HUES64 (cell line): ENCODE results near the gene HIVEP2.

ENCODE experiments used
- H3K27ac ChIP-seq: 2 replicates; pipeline ENCODE4 v1.7.0; 2013; ENCODE audit warnings: low read depth, low read length, inconsistent platforms
- H3K27me3 ChIP-seq: 2 replicates; pipeline ENCODE4 v1.6.1; 2013; ENCODE audit warnings: mild to moderate bottlenecking, low read length; ENCODE audit not compliant: insufficient read depth
- H3K36me3 ChIP-seq: 2 replicates; pipeline ENCODE4 v1.6.1; 2013; ENCODE audit warnings: mild to moderate bottlenecking, low read length; ENCODE audit not compliant: insufficient read depth
- H3K4me1 ChIP-seq: 2 replicates; pipeline ENCODE4 v1.6.1; 2013; ENCODE audit warnings: mild to moderate bottlenecking, low read length, moderate library complexity; ENCODE audit not compliant: insufficient read depth
- H3K4me3 ChIP-seq: 2 replicates; pipeline ENCODE4 v1.5.1; 2013; ENCODE audit warnings: mild to moderate bottlenecking, low read length, moderate library complexity
- H3K9ac ChIP-seq: 2 replicates; pipeline ENCODE4 v1.6.1; 2013; ENCODE audit warnings: mild to moderate bottlenecking, low read depth, low read length
- H3K9me3 ChIP-seq: 2 replicates; pipeline ENCODE4 v1.6.1; 2013; ENCODE audit warnings: low read depth, low read length; ENCODE audit not compliant: insufficient read depth
- WGBS: fragments of 150-250, 120-280 bp; methylation state at CpG from one replicate; pipeline ENCODE4 v1.1.7; 2013; ENCODE audit warnings: missing lambda C conversion rate; 5-methylcytosine and 5-hydroxymethylcytosine counted together

The HIVEP2 gene

DNA sequence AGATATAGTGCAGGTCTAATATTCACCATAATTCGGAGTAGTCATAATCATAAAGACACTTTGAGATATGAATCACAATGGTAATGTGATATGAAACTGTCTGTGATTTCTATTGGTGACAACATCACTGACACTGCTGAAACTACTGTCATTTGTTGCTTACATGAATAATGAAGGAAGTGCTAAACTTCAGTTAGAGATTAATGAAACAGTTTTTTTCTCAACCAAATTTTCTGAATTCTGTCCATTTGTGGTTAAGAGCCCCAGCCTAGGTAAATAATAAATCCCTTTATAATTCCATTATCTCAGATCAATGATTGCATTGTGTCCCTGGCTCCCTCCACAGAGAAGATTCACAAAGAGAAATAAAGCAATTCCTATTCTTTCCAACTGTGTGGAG, 122.6 kb downstream of the HIVEP2 start:
- H3K36me3 ChIP-seq = no peaks in the 10 kb centered on the region
- WGBS = 88% methylated on average over 1 of the region's 1 CpG
- no peak overlapping the region for H3K4me3 ChIP-seq
- H3K9ac ChIP-seq = no peak overlapping the region
- H3K27me3 ChIP-seq = no peaks in the 10 kb centered on the region
- H3K9me3 ChIP-seq = no peaks in the 10 kb centered on the region
- H3K27ac ChIP-seq = no peak overlapping the region
- H3K4me1 ChIP-seq = no peaks in the 10 kb centered on the region

DNA sequence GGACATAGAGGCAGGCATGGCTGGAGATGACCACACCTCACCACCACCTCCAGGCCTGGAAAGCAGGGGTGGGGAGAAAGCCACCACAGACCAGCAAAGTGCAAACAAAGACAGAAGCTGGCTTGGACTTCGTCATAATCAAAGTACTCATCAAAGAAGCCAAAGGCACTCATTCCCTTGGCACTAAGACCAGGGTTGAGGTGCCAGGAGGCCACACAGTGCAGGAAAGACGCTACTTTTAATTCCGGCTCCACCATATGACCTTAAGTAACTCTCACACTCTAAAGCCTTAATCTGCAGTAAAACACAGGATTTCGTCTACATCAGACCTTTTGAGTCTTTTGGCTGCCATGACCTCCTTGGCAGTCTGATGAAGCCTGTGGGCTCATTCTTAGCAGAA, 123.1 kb downstream of the HIVEP2 start:
- Histone ChIP-seq H3K36me3 (no peaks in the 10 kb centered on the region), H3K9ac (no peak overlapping the region), H3K9me3 (no peaks in the 10 kb centered on the region), H3K27me3 (no peaks in the 10 kb centered on the region), H3K4me1 (no peaks in the 10 kb centered on the region), H3K4me3 (no peak overlapping the region), H3K27ac (no peak overlapping the region)
- WGBS = 94% methylated on average over 4 of the region's 4 CpGs

DNA sequence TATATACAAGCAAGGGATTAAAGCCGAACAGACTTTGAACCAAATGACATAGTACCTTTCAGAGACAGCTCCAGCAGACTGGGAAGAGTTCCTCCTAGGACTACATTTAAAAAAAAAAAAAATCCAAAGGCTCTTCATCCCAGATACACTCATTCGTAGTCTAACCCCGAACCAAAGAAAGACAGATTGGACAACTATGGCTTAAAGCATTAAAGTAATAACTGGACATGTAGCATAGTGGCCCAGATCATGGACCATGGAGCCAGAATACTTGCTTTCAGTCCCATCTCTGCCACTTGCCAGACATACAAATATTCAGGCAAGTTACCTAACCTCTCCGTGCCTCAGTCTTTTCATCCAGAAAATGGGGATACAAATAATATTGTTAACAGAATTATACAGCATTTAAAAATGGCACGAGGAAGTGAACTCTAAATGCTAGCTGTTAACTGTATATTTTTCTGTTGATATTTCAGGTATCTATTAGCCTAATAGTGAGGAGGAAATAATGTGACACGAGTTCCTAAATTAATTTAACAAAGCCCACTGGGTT, 123.7 kb downstream of the HIVEP2 start:
- H3K4me1 ChIP-seq = no peaks in the 10 kb centered on the region
- H3K27me3 ChIP-seq = no peaks in the 10 kb centered on the region
- no peak overlapping the region for H3K27ac ChIP-seq

DNA sequence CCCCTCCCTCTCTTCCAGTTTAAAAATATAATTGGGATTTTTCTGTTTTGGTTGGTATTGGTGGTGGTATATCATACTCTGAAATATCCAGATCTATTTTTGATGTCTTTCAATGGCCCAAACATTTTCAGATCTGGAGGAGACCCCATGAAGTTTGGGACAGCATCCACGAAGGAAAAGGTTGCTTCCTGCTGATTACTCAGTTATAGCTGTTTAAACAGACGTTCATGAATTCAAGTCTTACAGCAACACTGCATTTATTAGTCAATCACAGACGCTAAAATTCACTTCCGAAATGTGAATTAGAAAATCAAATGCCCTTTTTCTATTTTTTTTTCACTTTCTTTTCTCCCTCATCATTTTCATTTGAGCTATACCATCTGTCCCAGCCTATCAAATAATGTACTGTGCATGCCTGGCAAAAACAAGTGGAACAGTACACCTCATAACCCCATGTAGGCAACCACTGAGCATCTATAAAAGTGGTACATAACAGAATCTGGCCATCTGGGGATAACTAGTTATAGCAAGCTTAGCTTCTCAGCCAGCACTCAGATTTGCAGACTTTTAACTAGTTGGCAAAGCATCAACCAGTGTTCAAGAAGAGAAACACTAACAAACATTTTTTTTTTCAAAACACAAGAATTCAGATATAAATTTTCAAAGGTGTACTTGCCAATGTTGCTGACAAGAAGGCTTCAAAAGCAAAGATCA, 124.5 kb downstream of the HIVEP2 start:
- 89% methylated on average over 4 of the region's 4 CpGs for WGBS
- no peak overlapping the region for H3K9ac ChIP-seq
- no peak overlapping the region for H3K27ac ChIP-seq
- H3K4me3 ChIP-seq = no peak overlapping the region
- H3K9me3 ChIP-seq = no peaks in the 10 kb centered on the region
- no peaks in the 10 kb centered on the region for H3K27me3 ChIP-seq
- no peaks in the 10 kb centered on the region for H3K36me3 ChIP-seq
- H3K4me1 ChIP-seq = no peaks in the 10 kb centered on the region

More for the DNA sequence above, 123.7 kb downstream of the HIVEP2 start:
- WGBS = 97% methylated on average over 5 of the region's 6 CpGs
- Histone ChIP-seq H3K9ac (no peak overlapping the region), H3K9me3 (no peaks in the 10 kb centered on the region), H3K4me3 (no peak overlapping the region), H3K36me3 (no peaks in the 10 kb centered on the region)

DNA sequence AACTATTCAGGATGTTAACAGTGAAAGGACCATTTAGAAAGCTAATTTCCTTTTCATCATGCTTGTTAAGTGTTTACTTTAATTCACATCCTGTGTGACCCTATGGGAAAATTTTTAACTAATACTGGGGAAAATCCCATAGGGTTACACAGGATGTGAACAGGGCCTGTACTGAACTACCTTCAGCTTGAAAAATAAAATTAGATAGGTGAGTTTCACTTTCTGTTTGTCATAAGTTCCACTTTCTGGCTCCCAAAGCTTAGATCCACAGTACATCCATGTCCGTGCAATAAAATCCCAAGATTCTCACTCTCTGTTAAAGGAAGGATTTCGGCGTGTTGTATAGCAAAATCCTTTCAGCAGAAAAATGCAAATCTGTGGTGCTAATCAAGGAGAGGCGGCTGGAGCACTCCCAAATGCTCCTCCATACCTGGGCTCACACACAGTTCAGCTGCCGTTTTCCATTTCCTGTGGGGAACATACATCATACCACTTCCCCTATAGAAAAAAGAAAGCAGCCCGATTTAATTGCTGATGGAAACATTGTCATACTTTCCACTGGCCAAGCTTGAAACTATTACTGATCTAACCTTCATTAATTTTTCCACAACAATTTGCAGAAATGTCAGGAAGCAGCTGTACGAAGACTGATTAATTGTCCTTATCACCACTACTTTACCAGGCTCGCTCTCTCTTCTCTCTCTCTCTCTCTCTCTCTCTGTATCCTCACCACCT, 125.2 kb downstream of the HIVEP2 start:
- Histone ChIP-seq H3K27me3 (no peaks in the 10 kb centered on the region), H3K4me3 (no peak overlapping the region), H3K9me3 (no peaks in the 10 kb centered on the region), H3K36me3 (no peaks in the 10 kb centered on the region), H3K9ac (no peak overlapping the region), H3K4me1 (no peaks in the 10 kb centered on the region), H3K27ac (no peak overlapping the region)
- 85% methylated on average over 8 of the region's 8 CpGs for WGBS

DNA sequence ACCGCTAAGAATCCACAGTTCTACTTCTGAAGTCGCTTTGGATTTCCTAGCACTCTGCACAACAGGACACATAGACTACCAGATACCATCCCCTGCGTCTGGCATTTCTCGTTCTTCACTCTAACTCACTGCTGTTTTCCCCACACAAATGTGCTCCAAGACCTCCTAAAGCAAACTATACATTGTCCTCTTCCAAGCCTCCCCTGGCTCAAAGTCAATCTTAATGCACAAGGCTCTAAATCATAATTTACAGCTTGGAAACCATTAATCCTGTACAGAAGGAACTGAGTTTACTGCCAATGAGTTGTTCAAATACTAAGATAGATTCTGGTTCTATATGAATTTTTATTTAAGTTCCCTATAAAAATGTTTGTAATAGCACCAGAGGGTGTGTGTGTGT, 128.5 kb downstream of the HIVEP2 start:
- H3K9me3 ChIP-seq = no peaks in the 10 kb centered on the region
- no peaks in the 10 kb centered on the region for H3K36me3 ChIP-seq
- no peak overlapping the region for H3K9ac ChIP-seq
- WGBS = 94% methylated on average over 4 of the region's 4 CpGs
- no peak overlapping the region for H3K4me3 ChIP-seq
- H3K27ac ChIP-seq = no peak overlapping the region
- H3K27me3 ChIP-seq = no peaks in the 10 kb centered on the region
- peaks cover 9% of the 10 kb centered on the region; the same call in 1 of the 2 replicates for H3K4me1 ChIP-seq

DNA sequence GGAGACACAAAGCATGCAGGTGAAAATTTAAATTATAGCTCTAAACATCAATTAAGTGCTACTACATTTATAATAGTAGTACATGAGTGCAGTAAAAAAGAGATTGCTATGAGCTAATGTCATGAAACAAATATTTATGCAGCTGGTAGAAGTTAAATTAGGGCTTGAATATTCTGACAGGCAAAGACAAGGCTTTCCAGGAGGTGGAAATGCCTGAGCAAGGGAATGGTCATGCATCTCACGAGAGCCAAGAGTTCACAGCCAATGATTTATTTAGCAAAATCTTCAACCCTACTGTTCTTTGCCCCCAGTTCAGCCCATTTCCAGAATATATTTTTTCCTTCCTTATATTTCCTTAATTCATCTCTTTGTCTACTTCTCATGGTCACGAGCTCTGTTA, 128.9 kb downstream of the HIVEP2 start:
- Histone ChIP-seq H3K9ac (no peak overlapping the region), H3K4me1 (peaks cover 13% of the 10 kb centered on the region; the same call in 1 of the 2 replicates), H3K27ac (no peak overlapping the region), H3K27me3 (no peaks in the 10 kb centered on the region), H3K9me3 (no peaks in the 10 kb centered on the region), H3K4me3 (no peak overlapping the region), H3K36me3 (no peaks in the 10 kb centered on the region)
- WGBS = 47% methylated on average over 2 of the region's 2 CpGs

GRCh38 chr6:142811923-142812322, 133.1 kb downstream of the HIVEP2 start:
- Histone ChIP-seq H3K27ac (no peak overlapping the region), H3K36me3 (no peaks in the 10 kb centered on the region), H3K4me3 (no peak overlapping the region), H3K27me3 (no peaks in the 10 kb centered on the region), H3K4me1 (peaks cover 14% of the 10 kb centered on the region; the same call in 1 of the 2 replicates), H3K9ac (no peak overlapping the region), H3K9me3 (no peaks in the 10 kb centered on the region)
- WGBS = 82% methylated on average over 6 of the region's 6 CpGs

- Histone ChIP-seq H3K9me3 (no peaks in the 10 kb centered on the region), H3K27me3 (no peaks in the 10 kb centered on the region), H3K9ac (no peak overlapping the region), H3K36me3 (no peaks in the 10 kb centered on the region), H3K27ac (no peak overlapping the region), H3K4me3 (no peak overlapping the region), H3K4me1 (peaks cover 14% of the 10 kb centered on the region; the same call in 1 of the 2 replicates)
- 85% methylated on average over 6 of the region's 6 CpGs for WGBS
These were observed 133.9 kb downstream of the HIVEP2 start for GRCh38 chr6:142810952-142811514.

DNA sequence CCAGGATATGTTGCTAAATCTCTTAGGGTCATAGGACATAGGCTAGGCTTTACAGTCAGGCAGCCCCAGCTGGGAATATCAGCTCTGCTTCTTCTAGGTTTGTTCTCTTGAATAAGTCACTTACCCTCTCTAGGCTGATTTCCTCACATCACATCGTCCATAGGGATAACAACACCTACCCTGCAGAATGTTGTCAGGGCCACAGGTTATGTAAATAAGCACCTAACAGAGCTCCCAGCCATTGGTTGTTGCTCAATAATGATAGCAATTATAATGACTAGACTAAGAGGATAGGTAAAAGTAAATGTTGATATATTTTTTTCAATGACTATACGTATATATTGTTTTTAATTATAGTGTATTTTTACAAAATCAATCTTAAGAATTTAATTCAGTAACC, 135.0 kb downstream of the HIVEP2 start:
- WGBS = 92% methylated on average over 1 of the region's 2 CpGs
- peaks cover 14% of the 10 kb centered on the region; the same call in 1 of the 2 replicates for H3K4me1 ChIP-seq

GRCh38 chr6:142808405-142809061, 136.4 kb downstream of the HIVEP2 start:
- Histone ChIP-seq H3K4me1 (peaks cover 14% of the 10 kb centered on the region; the same call in 1 of the 2 replicates), H3K9ac (no peak overlapping the region), H3K36me3 (no peaks in the 10 kb centered on the region), H3K27me3 (no peaks in the 10 kb centered on the region), H3K4me3 (no peak overlapping the region), H3K27ac (no peak overlapping the region), H3K9me3 (no peaks in the 10 kb centered on the region)
- 88% methylated on average over 5 of the region's 5 CpGs for WGBS

More for the DNA sequence above, 135.0 kb downstream of the HIVEP2 start:
- Histone ChIP-seq H3K27ac (no peak overlapping the region), H3K9ac (no peak overlapping the region), H3K27me3 (no peaks in the 10 kb centered on the region), H3K36me3 (no peaks in the 10 kb centered on the region), H3K9me3 (no peaks in the 10 kb centered on the region), H3K4me3 (no peak overlapping the region)
